IPS DF 6.9 (cell line): ENCODE measurements around the gene NTN3.

Experiments
- DNase-seq: peaks from one replicate; pipeline ENCODE4 v3.0.0-alpha.2; 2013; ENCODE audit warnings: low read depth, low spot score
- H3K27ac ChIP-seq: one replicate; pipeline ENCODE4 v1.5.1; 2013; ENCODE audit warnings: low read length, control low read depth
- H3K27me3 ChIP-seq: 2 replicates; pipeline ENCODE4 v1.6.1; 2013; ENCODE audit warnings: mild to moderate bottlenecking, low read length; ENCODE audit not compliant: control insufficient read depth, insufficient read depth
- H3K36me3 ChIP-seq: 2 replicates; pipeline ENCODE4 v1.6.1; 2013; ENCODE audit warnings: low read length; ENCODE audit not compliant: control insufficient read depth, insufficient read depth
- H3K4me1 ChIP-seq: 2 replicates; pipeline ENCODE4 v1.6.1; 2013; ENCODE audit warnings: low read length; ENCODE audit not compliant: control insufficient read depth, insufficient read depth
- H3K4me3 ChIP-seq: 2 replicates; pipeline ENCODE4 v1.5.1; 2013; ENCODE audit warnings: mild to moderate bottlenecking, low read length
- H3K9me3 ChIP-seq: 2 replicates; pipeline ENCODE4 v1.6.1; 2013; ENCODE audit warnings: low read length, inconsistent platforms; ENCODE audit not compliant: control insufficient read depth, insufficient read depth
- WGBS: extraction: QIAGEN DNeasy Blood & Tissue Kit; methylation state at CpG from one replicate; pipeline ENCODE4 v1.1.7; 2013; ENCODE audit warnings: mixed read lengths, missing lambda C conversion rate; ENCODE audit not compliant: insufficient read length, insufficient coverage; 5-methylcytosine and 5-hydroxymethylcytosine counted together

The NTN3 gene

DNA sequence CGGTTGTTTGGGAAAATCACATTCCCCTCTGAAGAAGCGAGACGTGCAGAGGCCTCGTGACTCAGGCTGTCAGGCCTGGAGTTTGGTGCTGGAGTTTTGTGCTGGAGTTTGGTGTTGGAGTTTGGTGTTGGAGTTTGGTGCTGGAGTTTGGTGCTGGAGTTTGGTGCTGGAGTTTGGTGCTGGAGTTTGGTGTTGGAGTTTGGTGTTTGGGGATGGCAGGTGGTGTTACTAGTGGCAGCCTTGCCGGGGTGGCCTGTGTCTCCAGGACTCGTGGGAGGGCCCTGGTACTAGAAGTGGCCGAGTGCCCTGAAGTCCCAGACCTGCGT, 16.4 kb downstream of the NTN3 start:
- H3K27ac ChIP-seq = no peak overlapping the region
- no peaks in the 10 kb centered on the region for H3K4me1 ChIP-seq
- no peak overlapping the region for H3K4me3 ChIP-seq
- no CpG with 5 or more reads among the region's 8 CpGs for WGBS
- no peak for DNase-seq
- no peaks in the 10 kb centered on the region for H3K9me3 ChIP-seq
- no peaks in the 10 kb centered on the region for H3K36me3 ChIP-seq
- H3K27me3 ChIP-seq = no peaks in the 10 kb centered on the region

DNA sequence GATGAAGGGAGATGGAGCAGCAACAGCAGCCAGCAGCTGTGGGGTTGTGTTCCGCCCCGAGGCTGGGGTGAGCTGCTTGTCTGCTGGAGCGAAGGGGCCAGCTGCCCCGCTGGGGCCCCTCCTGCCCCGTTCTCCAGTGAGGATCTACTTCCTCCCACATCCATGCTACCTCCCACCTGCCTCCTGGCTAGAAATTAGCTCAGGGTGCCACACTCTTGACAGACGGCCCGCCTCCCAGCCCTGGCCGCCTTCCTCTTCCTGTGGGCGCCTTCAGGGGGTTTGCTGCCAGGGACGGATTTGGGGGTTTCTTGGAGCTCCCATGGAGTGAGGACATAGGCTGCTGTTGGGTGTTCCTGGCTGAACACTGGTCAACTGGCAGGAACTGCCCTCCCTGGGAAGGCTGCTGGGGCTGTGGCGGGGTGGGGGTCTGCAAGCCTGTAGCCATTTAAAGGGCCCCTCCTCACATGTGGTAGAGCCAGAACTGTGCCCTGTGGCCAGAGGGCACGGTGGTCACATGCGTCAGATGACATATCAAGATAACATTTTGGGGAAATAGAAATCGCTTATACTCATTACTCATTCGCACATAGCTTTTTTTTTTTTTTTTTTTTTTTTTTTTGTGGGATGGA, 16.9 kb downstream of the NTN3 start:
- Histone ChIP-seq H3K36me3 (no peaks in the 10 kb centered on the region), H3K27ac (no peak overlapping the region), H3K9me3 (no peaks in the 10 kb centered on the region), H3K4me1 (no peaks in the 10 kb centered on the region), H3K4me3 (no peak overlapping the region), H3K27me3 (no peaks in the 10 kb centered on the region)
- no CpG with 5 or more reads among the region's 15 CpGs for WGBS
- DNase-seq = no peak

DNA sequence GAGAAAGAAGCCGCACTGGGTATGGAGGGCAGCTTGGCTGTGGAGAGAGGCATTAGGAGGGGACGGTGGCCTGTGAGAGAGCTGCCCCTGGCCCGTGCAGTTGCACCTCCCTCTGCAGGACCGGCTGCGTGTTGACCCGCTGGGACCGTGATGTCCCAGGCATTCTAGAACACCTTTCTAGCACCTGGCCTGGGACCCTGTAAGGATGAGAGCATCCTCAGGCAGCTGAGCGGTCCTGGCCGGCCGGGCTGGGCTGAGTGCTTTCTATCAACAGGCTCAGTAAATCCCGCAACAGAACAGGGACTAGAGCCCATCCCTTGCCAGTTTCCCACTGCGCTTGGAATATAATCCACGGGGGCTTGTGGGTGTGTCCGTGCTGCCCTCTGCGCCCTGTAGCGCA, 18.5 kb downstream of the NTN3 start:
- no peak overlapping the region for H3K4me3 ChIP-seq
- H3K27ac ChIP-seq = no peak overlapping the region
- H3K9me3 ChIP-seq = no peaks in the 10 kb centered on the region
- no peaks in the 10 kb centered on the region for H3K36me3 ChIP-seq
- no peak for DNase-seq
- no peaks in the 10 kb centered on the region for H3K27me3 ChIP-seq
- H3K4me1 ChIP-seq = no peaks in the 10 kb centered on the region
- WGBS = no CpG with 5 or more reads among the region's 16 CpGs

DNA sequence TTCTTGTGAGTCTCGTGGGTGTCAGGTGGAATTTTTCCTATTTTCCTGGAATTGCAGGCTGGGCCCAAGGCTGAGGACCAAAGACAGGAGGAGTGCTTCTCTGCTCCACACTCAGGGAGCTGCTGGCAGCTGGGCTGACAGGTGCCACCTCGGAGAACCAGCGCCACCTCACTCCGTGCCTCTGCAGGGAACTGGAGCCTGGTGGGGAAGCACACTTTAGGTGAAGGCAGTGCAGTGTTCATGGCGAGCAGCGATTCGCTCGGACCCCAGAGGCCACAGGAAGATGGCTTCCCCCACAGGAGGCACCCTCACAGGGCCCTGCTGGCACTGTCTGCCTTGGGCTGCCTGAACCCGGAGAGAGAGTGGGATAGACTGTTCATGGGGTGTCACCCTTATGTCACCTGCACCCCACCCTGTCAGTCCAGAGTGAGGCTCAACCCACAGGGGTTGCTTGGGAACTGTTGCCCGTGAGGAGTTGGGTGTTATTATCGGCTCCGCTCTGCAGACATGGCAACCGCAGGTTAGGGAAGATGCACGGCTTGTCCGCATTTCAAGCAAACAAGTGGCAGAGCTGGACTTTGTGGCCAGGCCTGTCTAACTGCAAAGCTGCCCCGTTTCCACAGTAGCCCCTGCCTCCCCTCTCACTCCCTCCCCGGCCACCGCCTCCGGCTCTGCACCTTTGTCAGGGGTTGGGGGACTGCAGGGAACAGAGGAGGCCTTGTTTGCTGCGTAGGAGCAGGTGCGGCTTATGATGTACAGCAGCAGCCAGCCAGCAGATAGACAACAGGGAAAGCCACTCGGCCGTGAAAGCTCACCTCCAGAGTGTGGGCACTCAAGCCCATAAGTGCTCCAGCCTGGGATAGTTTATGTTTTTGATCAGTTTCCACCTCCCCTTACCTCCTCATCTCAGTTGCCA, 19.4 kb downstream of the NTN3 start:
- Histone ChIP-seq H3K36me3 (no peaks in the 10 kb centered on the region), H3K9me3 (no peaks in the 10 kb centered on the region), H3K4me3 (no peak overlapping the region; the same call in 1 of the 2 replicates), H3K4me1 (no peaks in the 10 kb centered on the region), H3K27me3 (no peaks in the 10 kb centered on the region), H3K27ac (no peak overlapping the region)
- no CpG with 5 or more reads among the region's 23 CpGs for WGBS
- DNase-seq = no peak

DNA sequence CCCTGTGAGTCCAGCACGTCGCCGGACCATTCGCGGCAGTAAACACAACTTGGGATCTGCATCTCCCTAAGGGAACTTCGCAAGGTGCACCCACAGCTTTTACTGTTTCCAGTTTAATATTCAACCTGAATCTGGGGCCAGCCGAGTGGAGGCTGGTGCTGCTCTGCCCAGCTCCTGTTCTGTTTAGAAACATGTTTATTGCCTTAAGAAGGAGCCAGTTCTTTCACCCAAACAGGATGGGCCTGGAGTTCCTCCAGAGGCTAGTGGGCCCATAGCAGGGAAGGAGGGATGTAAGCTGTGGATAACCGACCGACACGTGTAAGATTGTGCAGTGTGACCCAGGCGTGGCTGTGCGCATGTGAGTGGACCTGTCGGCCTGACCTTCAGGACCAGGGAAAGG, 21.2 kb downstream of the NTN3 start:
- Histone ChIP-seq H3K4me1 (no peaks in the 10 kb centered on the region), H3K4me3 (no peak overlapping the region), H3K27me3 (no peaks in the 10 kb centered on the region), H3K9me3 (no peaks in the 10 kb centered on the region), H3K36me3 (peaks cover 11% of the 10 kb centered on the region), H3K27ac (no peak overlapping the region)
- WGBS = no CpG with 5 or more reads among the region's 13 CpGs
- no peak for DNase-seq

DNA sequence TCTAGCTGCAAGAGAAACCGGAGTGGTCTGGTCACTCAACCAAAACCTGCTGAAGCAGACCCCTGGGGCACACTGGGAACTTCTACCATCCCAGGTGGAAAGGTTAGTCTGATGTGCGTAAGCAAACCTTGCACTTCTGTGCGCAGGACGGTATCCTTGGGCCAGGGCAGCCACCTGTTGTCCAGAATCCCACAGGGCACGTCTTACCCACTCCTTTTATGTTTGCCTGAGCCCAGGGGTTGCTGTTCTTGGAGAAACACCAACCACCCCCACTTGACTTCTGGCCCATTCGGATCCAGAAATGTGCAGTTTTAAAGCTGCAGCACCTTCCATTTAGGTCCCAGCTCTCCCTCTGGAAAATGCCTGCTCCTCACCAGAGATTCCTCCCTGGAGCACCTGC, 22.5 kb downstream of the NTN3 start:
- Histone ChIP-seq H3K27ac (no peak overlapping the region), H3K4me3 (no peak overlapping the region), H3K9me3 (no peaks in the 10 kb centered on the region), H3K27me3 (no peaks in the 10 kb centered on the region), H3K4me1 (no peaks in the 10 kb centered on the region), H3K36me3 (peaks cover 16% of the 10 kb centered on the region)
- DNase-seq = no peak
- no CpG with 5 or more reads among the region's 6 CpGs for WGBS

DNA sequence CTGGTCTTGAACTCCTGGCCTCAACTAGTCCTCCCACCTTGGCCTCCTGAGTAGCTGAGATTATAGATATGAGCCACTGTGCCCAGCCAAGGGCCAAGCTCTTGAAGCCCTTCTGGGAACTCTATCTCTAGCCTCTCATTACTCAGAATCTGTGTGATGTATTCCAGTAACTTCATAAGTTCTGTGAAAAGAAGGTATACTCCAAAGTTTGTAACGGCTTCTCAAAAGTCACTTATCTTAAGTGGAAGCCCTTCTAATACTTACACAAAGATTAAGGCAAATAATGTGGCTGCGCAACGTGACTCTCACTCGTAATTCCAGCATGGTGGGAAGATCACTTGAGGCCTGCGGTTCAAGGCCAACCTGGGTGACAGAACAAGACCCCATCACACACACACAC, 23.5 kb downstream of the NTN3 start:
- no peak for DNase-seq
- WGBS = no CpG with 5 or more reads among the region's 5 CpGs
- H3K4me3 ChIP-seq = no peak overlapping the region
- H3K36me3 ChIP-seq = peaks cover 22% of the 10 kb centered on the region
- H3K4me1 ChIP-seq = no peaks in the 10 kb centered on the region
- H3K9me3 ChIP-seq = no peaks in the 10 kb centered on the region
- no peaks in the 10 kb centered on the region for H3K27me3 ChIP-seq
- no peak overlapping the region for H3K27ac ChIP-seq

DNA sequence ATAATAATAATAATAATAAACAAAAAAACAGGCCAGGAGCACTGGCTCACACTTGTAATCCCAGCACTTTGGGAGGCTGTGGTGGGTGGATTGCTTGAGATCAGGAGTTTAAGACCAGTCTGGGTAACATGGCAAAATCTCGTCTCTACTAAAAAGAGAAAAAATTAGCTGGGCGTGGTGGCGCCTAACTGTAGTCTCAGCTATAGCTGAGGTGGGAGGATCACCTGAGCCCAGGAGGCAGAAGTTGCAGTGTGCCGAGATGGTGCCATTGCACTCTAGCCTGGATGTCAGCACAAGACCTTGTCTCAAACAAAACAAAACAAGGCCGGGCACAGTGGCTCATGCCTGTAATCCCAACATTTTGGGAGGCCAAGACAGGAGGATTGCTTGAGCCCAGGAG, 23.9 kb downstream of the NTN3 start:
- H3K4me1 ChIP-seq = no peaks in the 10 kb centered on the region
- no peak for DNase-seq
- no peaks in the 10 kb centered on the region for H3K9me3 ChIP-seq
- no peaks in the 10 kb centered on the region for H3K27me3 ChIP-seq
- no CpG with 5 or more reads among the region's 5 CpGs for WGBS
- peaks cover 22% of the 10 kb centered on the region for H3K36me3 ChIP-seq
- H3K4me3 ChIP-seq = no peak overlapping the region
- no peak overlapping the region for H3K27ac ChIP-seq

DNA sequence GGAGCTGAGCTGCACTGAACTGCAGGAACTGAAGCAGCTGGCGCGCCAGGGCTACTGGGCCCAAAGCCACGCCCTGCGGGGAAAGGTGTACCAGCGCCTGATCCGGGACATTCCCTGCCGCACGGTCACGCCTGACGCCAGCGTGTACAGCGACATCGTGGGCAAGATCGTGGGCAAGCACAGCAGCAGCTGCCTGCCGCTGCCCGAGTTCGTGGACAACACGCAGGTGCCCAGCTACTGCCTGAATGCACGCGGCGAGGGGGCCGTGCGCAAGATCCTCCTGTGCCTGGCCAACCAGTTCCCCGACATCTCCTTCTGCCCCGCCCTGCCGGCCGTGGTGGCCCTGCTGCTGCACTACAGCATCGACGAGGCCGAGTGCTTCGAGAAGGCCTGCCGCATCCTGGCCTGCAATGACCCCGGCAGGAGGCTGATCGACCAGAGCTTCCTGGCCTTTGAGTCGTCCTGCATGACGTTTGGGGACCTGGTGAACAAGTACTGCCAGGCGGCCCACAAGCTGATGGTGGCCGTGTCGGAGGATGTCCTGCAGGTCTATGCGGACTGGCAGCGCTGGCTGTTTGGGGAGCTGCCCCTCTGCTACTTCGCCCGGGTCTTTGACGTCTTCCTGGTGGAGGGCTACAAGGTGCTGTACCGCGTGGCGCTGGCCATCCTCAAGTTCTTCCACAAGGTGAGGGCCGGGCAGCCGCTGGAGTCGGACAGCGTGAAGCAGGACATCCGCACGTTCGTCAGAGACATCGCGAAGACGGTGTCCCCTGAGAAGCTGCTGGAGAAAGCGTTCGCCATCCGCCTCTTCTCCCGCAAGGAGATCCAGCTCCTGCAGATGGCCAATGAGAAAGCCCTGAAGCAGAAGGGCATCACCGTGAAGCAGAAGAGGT, 25.4 kb downstream of the NTN3 start:
- no CpG with 5 or more reads among the region's 62 CpGs for WGBS
- no peak for DNase-seq
- H3K27me3 ChIP-seq = no peaks in the 10 kb centered on the region
- no peak overlapping the region for H3K4me3 ChIP-seq
- H3K36me3 ChIP-seq = peaks cover 22% of the 10 kb centered on the region
- H3K4me1 ChIP-seq = no peaks in the 10 kb centered on the region
- no peaks in the 10 kb centered on the region for H3K9me3 ChIP-seq
- no peak overlapping the region for H3K27ac ChIP-seq

DNA sequence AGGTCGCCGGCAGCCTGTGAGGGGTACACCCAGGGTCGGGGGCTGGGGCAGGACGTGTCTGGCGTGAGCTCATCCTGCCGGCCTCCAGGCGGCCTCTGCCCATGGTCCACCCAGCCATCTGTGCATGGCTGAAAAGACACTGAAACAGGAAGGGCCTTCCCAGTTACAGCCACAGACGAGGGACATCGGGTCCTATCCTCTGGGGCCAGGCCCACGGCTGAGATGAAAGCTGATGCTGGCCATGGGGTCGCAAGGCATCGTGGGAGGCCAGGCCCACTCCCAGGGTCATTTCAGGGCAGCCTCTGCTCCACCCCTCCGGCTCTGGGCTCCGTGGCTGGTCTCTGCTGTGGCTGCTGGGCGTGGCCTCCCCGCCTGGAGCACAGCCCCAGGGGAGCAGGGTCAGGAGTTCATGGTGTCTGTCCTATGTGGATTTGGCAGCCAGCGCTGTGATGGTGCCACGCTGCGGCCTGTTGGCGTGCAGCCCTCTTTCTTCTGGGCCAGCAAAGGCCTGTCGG, 26.1 kb downstream of the NTN3 start:
- Histone ChIP-seq H3K27me3 (no peaks in the 10 kb centered on the region), H3K4me1 (peaks cover 4% of the 10 kb centered on the region), H3K9me3 (no peaks in the 10 kb centered on the region), H3K4me3 (no peak overlapping the region; the same call in 1 of the 2 replicates), H3K27ac (no peak overlapping the region), H3K36me3 (peaks cover 22% of the 10 kb centered on the region)
- WGBS = no CpG with 5 or more reads among the region's 21 CpGs
- DNase-seq = no peak
